ENCODE results near the gene ZSWIM6. TPM values are rescaled to one million over a fixed set of nuclear protein-coding genes. Genes with fewer than 3 reads are reported as not detected.
"Not testable (repeated sequence)": the region's sequence is repeated elsewhere in the genome, so short reads cannot be mapped to it uniquely, and the experiment has no call there.

The ZSWIM6 gene
- polyA plus RNA-seq, 1 experiment, result 11.1 TPM

- ChIA-PET CTCF (interaction anchor here (0.5 to 1.1 kb wide), 3 partner anchors 53 to 108 kb away, joined by 3 read pairs; no protein-coding TSS in a partner anchor), POLR2A (interaction anchor here (0.6 to 1.3 kb wide), 2 partner anchors 42 to 356 kb away, joined by 4 to 7 read pairs; no protein-coding TSS in a partner anchor)
- no peaks in the 10 kb centered on the region for H3K27me3 ChIP-seq (ENCODE audit: control insufficient read depth, insufficient read depth, low read length)
- peak; percentile 98 for DNase-seq (ENCODE audit: low read depth)
- H3K36me3 ChIP-seq (ENCODE audit: control insufficient read depth, insufficient read depth, low read length), result no peaks in the 10 kb centered on the region
- no peak for TF ChIP-seq CTCF (IDR thresholded peaks at IDR 0.05; ENCODE audit: insufficient read depth, low read depth, low read length)
- no peak overlapping the region for H3K4me3 ChIP-seq (ENCODE audit: low read depth, low read length)
Observed at GRCh38 chr5:61408476-61409168, 76.6 kb downstream of the ZSWIM6 start.

GRCh38 chr5:61409568-61409967 is 77.5 kb downstream of the ZSWIM6 start:
- Histone ChIP-seq H3K27me3 (ENCODE audit: control insufficient read depth, insufficient read depth, low read length) (no peaks in the 10 kb centered on the region), H3K4me3 (ENCODE audit: low read depth, low read length) (no peak overlapping the region), H3K36me3 (ENCODE audit: control insufficient read depth, insufficient read depth, low read length) (no peaks in the 10 kb centered on the region)
- TF ChIP-seq CTCF (IDR thresholded peaks at IDR 0.05; ENCODE audit: insufficient read depth, low read depth, low read length), result no peak
- ChIA-PET CTCF (interaction anchor here (0.8 to 1.1 kb wide), 2 partner anchors 15 to 79 kb away, joined by 3 read pairs; no protein-coding TSS in a partner anchor), POLR2A (interaction anchor here (0.6 to 1.3 kb wide), 2 partner anchors 41 to 70 kb away, joined by 4 to 6 read pairs; no protein-coding TSS in a partner anchor)
- peak; percentile 94 for DNase-seq (ENCODE audit: low read depth)

GRCh38 chr5:61410811-61411210 is 78.8 kb downstream of the ZSWIM6 start:
- CTCF ChIA-PET, result no interaction called here
- Histone ChIP-seq H3K4me3 (ENCODE audit: low read depth, low read length) (no peak overlapping the region), H3K27me3 (ENCODE audit: control insufficient read depth, insufficient read depth, low read length) (no peaks in the 10 kb centered on the region), H3K36me3 (ENCODE audit: control insufficient read depth, insufficient read depth, low read length) (no peaks in the 10 kb centered on the region)
- TF ChIP-seq CTCF (IDR thresholded peaks at IDR 0.05; ENCODE audit: insufficient read depth, low read depth, low read length), result no peak
- POLR2A ChIA-PET, result no interaction called here
- no peak for DNase-seq (ENCODE audit: low read depth)

- Histone ChIP-seq H3K4me3 (ENCODE audit: low read depth, low read length) (no peak overlapping the region), H3K36me3 (ENCODE audit: control insufficient read depth, insufficient read depth, low read length) (no peaks in the 10 kb centered on the region), H3K27me3 (ENCODE audit: control insufficient read depth, insufficient read depth, low read length) (no peaks in the 10 kb centered on the region)
- no peak for TF ChIP-seq CTCF (IDR thresholded peaks at IDR 0.05; ENCODE audit: insufficient read depth, low read depth, low read length)
- CTCF ChIA-PET, result no interaction called here
- no peak for DNase-seq (ENCODE audit: low read depth)
- POLR2A ChIA-PET, result no interaction called here
Observed at GRCh38 chr5:61412361-61412760, 80.3 kb downstream of the ZSWIM6 start.

- H3K36me3 ChIP-seq (ENCODE audit: control insufficient read depth, insufficient read depth, low read length); POLR2A ChIA-PET; H3K4me3 ChIP-seq (ENCODE audit: low read depth, low read length); H3K27me3 ChIP-seq (ENCODE audit: control insufficient read depth, insufficient read depth, low read length); CTCF ChIA-PET; DNase-seq (ENCODE audit: low read depth): not testable (repeated sequence)
Observed at GRCh38 chr5:61413205-61413604, 81.1 kb downstream of the ZSWIM6 start.

Measured in BJ (cell line).